Hepatocyte (in vitro differentiated cells): ENCODE data around the gene DNAH6. TPM values are rescaled to one million over a fixed set of nuclear protein-coding genes. Genes with fewer than 3 reads are reported as not detected.

Source experiments
- DNase-seq: peaks from one replicate; pipeline ENCODE4 v3.0.0-alpha.2; 2016; ENCODE audit warnings: low spot score
- H2AFZ ChIP-seq: fragments of 200-600 bp; sonication (generic); 2 replicates; pipeline ENCODE4 v1.6.0; 2016; ENCODE audit warnings: antibody characterized with exemption, mild to moderate bottlenecking
- H3K27ac ChIP-seq: fragments of 200-600 bp; sonication (generic); 2 replicates; pipeline ENCODE4 v1.5.1; 2016; ENCODE audit warnings: mild to moderate bottlenecking
- H3K27me3 ChIP-seq: fragments of 200-600 bp; sonication (generic); 2 replicates; pipeline ENCODE4 v1.6.1; 2016
- H3K36me3 ChIP-seq: fragments of 200-600 bp; sonication (generic); replicated peaks from 2 replicates; pipeline ENCODE4 v1.5.1; 2016; ENCODE audit warnings: low read depth; ENCODE audit not compliant: insufficient read depth
- H3K4me1 ChIP-seq: fragments of 200-600 bp; sonication (generic); 2 replicates; pipeline ENCODE4 v1.5.1; 2016; ENCODE audit warnings: mild to moderate bottlenecking, moderate library complexity; ENCODE audit not compliant: insufficient read depth
- H3K4me2 ChIP-seq: fragments of 200-600 bp; sonication (generic); 2 replicates; pipeline ENCODE4 v1.6.0; 2016
- H3K4me3 ChIP-seq: fragments of 200-600 bp; sonication (generic); 2 replicates; pipeline ENCODE4 v1.5.1; 2016; ENCODE audit warnings: mild to moderate bottlenecking
- H3K79me2 ChIP-seq: fragments of 200-600 bp; sonication (generic); 2 replicates; pipeline ENCODE4 v1.6.0; 2017; ENCODE audit warnings: mild to moderate bottlenecking
- H3K9me2 ChIP-seq: fragments of 200-600 bp; sonication (generic); replicated peaks from 2 replicates; pipeline ENCODE4 v1.6.0; 2017; ENCODE audit warnings: mild to moderate bottlenecking; ENCODE audit not compliant: insufficient read depth
- H3K9me3 ChIP-seq: fragments of 200-600 bp; sonication (generic); 2 replicates; pipeline ENCODE4 v1.5.1; 2016; ENCODE audit warnings: low read depth, mild to moderate bottlenecking
- H4K20me1 ChIP-seq: fragments of 200-600 bp; sonication (generic); 2 replicates; pipeline ENCODE4 v1.6.0; 2016; ENCODE audit warnings: mild to moderate bottlenecking; ENCODE audit not compliant: insufficient read depth, poor library complexity, severe bottlenecking
- EZH2 ChIP-seq: fragments of 200-600 bp; sonication (generic); IDR thresholded peaks from 2 replicates; pipeline ENCODE4 v1.6.1; 2016; ENCODE audit warnings: antibody characterized with exemption, mild to moderate bottlenecking, borderline replicate concordance
- EZH2phosphoT487 ChIP-seq: fragments of 200-600 bp; sonication (generic); IDR thresholded peaks from one replicate; pipeline ENCODE4 v1.6.1; 2018; ENCODE audit warnings: antibody characterized with exemption, mild to moderate bottlenecking, low read depth, moderate library complexity; ENCODE audit not compliant: unreplicated experiment, severe bottlenecking
- WGBS: methylation state at CpG from one replicate; pipeline ENCODE4 v1.1.6; 2016; ENCODE audit warnings: low lambda C conversion rate; ENCODE audit errors: missing lambda C conversion rate; 5-methylcytosine and 5-hydroxymethylcytosine counted together
- polyA plus RNA-seq: library from polyadenylated mRNA; unstranded; fragments of >200 nt; fragmentation: Nextera tagmentation; extraction: Ambion mirVana; gene quantifications from 2 replicates; pipeline ENCODE4 v1.2.1, GENCODE V29; 2016
- total RNA-seq: library from RNA; depleted of rRNA; stranded (reverse); fragments of >200 nt; gene quantifications from 2 replicates; pipeline ENCODE4 v1.2.3, GENCODE V29; 2014
- TF ChIP-seq, protein P1 (sequence below): fragments of 200-600 bp; sonication (generic); IDR thresholded peaks from 2 replicates; pipeline ENCODE4 v1.5.1; 2016; ENCODE audit warnings: antibody characterized with exemption, mild to moderate bottlenecking; ENCODE audit not compliant: poor library complexity

DNAH6 gene
- total and polyA plus RNA-seq, 2 experiments from 2014 or later, result 1.0 to 1.2 TPM

DNA sequence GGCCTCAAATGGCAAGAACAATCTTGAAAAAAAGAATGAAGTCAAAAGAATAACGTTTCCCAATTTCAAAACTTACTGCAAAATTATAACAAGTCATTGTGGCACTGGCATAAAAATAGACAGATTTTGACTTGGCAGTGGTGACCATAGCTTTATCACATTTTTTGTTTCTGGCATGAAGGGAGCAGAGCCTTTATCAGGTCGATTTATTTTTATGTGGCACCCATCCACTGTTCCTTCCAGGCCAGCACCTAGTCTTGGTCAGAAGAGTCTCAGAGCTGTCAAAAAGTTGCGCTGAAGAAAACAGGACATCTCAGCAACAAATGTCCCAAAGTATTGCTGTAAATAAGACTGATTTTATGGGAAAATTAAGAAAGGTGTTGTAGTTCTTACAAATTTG, 272.2 kb downstream of the DNAH6 start:
- H4K20me1 ChIP-seq, result no peaks in the 10 kb centered on the region
- no peak overlapping the region for H3K4me3 ChIP-seq
- no peak for DNase-seq
- WGBS, result 81% methylated on average over 3 of the region's 3 CpGs
- no peak overlapping the region for H2AFZ ChIP-seq
- H3K27ac ChIP-seq, result no peak overlapping the region
- H3K4me1 ChIP-seq, result no peaks in the 10 kb centered on the region
- TF ChIP-seq EZH2phosphoT487 (no peak), EZH2 (no peak)
- TF ChIP-seq, protein P1, sequence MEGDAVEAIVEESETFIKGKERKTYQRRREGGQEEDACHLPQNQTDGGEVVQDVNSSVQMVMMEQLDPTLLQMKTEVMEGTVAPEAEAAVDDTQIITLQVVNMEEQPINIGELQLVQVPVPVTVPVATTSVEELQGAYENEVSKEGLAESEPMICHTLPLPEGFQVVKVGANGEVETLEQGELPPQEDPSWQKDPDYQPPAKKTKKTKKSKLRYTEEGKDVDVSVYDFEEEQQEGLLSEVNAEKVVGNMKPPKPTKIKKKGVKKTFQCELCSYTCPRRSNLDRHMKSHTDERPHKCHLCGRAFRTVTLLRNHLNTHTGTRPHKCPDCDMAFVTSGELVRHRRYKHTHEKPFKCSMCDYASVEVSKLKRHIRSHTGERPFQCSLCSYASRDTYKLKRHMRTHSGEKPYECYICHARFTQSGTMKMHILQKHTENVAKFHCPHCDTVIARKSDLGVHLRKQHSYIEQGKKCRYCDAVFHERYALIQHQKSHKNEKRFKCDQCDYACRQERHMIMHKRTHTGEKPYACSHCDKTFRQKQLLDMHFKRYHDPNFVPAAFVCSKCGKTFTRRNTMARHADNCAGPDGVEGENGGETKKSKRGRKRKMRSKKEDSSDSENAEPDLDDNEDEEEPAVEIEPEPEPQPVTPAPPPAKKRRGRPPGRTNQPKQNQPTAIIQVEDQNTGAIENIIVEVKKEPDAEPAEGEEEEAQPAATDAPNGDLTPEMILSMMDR, result no peak
- H3K27me3 ChIP-seq, result no peaks in the 10 kb centered on the region
- no peaks in the 10 kb centered on the region for H3K36me3 ChIP-seq
- no peaks in the 10 kb centered on the region for H3K9me3 ChIP-seq
- H3K4me2 ChIP-seq, result no peak overlapping the region
- no peaks in the 10 kb centered on the region for H3K79me2 ChIP-seq
- H3K9me2 ChIP-seq, result no peaks in the 10 kb centered on the region

DNA sequence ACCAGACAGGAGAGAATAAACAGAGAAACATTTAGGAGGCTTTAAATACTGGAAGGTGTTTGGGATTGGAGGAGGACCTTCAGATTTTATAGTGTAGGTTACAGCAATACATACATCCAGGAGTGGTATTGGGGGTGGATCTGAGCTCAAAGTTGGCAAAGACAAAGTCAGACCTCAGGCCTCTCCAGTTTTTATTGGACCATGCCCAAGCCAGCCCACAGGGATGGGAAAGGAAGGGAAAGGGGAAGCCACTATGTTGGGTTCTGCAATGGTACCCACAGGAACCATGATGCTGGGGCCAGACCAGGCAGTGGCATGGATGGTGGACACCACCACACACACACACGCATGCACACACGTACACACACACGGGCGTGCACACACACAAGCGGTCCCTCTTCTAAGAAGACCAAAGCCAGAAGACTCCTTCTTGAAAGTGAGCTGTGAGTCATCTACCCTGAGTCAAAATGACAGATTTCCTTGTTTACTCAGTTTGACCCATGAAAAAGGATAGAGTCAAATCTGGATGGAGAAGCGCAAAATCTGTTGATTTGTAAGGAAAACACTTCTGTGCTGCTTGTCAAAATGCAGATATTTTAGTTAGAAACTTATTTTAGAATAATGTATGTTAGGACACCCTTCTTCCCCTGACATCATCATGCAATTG, 276.7 kb downstream of the DNAH6 start:
- no peak overlapping the region for H3K4me2 ChIP-seq
- H3K27ac ChIP-seq, result no peak overlapping the region
- no peaks in the 10 kb centered on the region for H3K36me3 ChIP-seq
- no peak overlapping the region for H3K4me3 ChIP-seq
- H4K20me1 ChIP-seq, result no peaks in the 10 kb centered on the region
- TF ChIP-seq EZH2phosphoT487 (no peak), EZH2 (no peak)
- TF ChIP-seq, protein P1, result no peak
- no peaks in the 10 kb centered on the region for H3K9me3 ChIP-seq
- H3K9me2 ChIP-seq, result no peaks in the 10 kb centered on the region
- H3K27me3 ChIP-seq, result no peaks in the 10 kb centered on the region
- 92% methylated on average over 6 of the region's 6 CpGs for WGBS
- H3K79me2 ChIP-seq, result no peaks in the 10 kb centered on the region
- no peak overlapping the region for H2AFZ ChIP-seq
- no peak for DNase-seq
- H3K4me1 ChIP-seq, result no peaks in the 10 kb centered on the region

- H2AFZ ChIP-seq, result no peak overlapping the region
- no peak for DNase-seq
- no peaks in the 10 kb centered on the region for H3K4me1 ChIP-seq
- no peaks in the 10 kb centered on the region for H3K27me3 ChIP-seq
- no peaks in the 10 kb centered on the region for H3K79me2 ChIP-seq
- H3K36me3 ChIP-seq, result no peaks in the 10 kb centered on the region
- 94% methylated on average over 4 of the region's 4 CpGs for WGBS
- H3K27ac ChIP-seq, result no peak overlapping the region
- H3K9me2 ChIP-seq, result no peaks in the 10 kb centered on the region
- no peaks in the 10 kb centered on the region for H4K20me1 ChIP-seq
- TF ChIP-seq EZH2phosphoT487 (no peak), EZH2 (no peak)
- TF ChIP-seq, protein P1, result no peak
- no peak overlapping the region for H3K4me2 ChIP-seq
- H3K4me3 ChIP-seq, result no peak overlapping the region
- no peaks in the 10 kb centered on the region for H3K9me3 ChIP-seq
These were observed 277.3 kb downstream of the DNAH6 start for GRCh38 chr2:84793641-84794040.

GRCh38 chr2:84796798-84797197, 280.5 kb downstream of the DNAH6 start:
- H3K4me3 ChIP-seq, result no peak overlapping the region
- TF ChIP-seq, protein P1, result no peak
- no peak for TF ChIP-seq EZH2phosphoT487
- no peak for TF ChIP-seq EZH2
- no peak overlapping the region for H2AFZ ChIP-seq
- H4K20me1 ChIP-seq, result no peaks in the 10 kb centered on the region
- no peaks in the 10 kb centered on the region for H3K27me3 ChIP-seq
- no peak for DNase-seq
- H3K4me2 ChIP-seq, result no peak overlapping the region
- no peaks in the 10 kb centered on the region for H3K9me3 ChIP-seq
- H3K36me3 ChIP-seq, result no peaks in the 10 kb centered on the region
- H3K9me2 ChIP-seq, result no peaks in the 10 kb centered on the region
- H3K4me1 ChIP-seq, result no peaks in the 10 kb centered on the region
- no peaks in the 10 kb centered on the region for H3K79me2 ChIP-seq
- H3K27ac ChIP-seq, result no peak overlapping the region
